NCI-H526 (cell line): ENCODE measurements around the gene PAX3.

Experiments used
- DNase-seq, 2 experiments: peaks; one replicate each; lab custom pipeline; 2025; lab: John Stamatoyannopoulos, UW

Gene PAX3

GRCh38 chr2:222298311-222299150, at the start of gene PAX3:
TSS of gene PAX3 (minus strand) at chr2:222298998. CDS start at chr2:222298615, 383 bp downstream.
- DNase-seq: no peak

GRCh38 chr2:222341331-222341730, 42.5 kb upstream of the PAX3 start:
- DNase-seq: no peak

- DNase-seq: no peak
These were observed 39.6 kb upstream of the PAX3 start for GRCh38 chr2:222338374-222338773.

DNA sequence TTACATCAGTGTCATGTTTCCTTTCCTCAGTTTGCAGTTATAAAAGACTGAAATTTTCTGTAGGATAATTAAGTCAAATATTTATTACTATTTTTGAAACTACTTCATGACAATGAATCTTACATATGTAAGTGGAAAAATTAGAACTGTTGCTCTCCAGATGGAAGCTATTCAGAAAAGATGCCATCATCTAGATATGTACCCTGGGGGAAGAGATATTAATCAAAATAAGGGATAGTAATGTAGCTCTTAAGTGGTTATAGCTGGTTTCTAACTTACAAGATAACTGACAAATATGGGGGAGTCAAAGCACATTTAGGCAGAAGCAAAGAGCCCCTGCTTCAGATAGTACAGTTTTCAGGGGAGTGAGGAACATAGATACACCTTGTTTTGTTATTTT, 38.1 kb upstream of the PAX3 start:
- no peak for DNase-seq

GRCh38 chr2:222336442-222336841, 37.6 kb upstream of the PAX3 start:
- DNase-seq: no peak

DNA sequence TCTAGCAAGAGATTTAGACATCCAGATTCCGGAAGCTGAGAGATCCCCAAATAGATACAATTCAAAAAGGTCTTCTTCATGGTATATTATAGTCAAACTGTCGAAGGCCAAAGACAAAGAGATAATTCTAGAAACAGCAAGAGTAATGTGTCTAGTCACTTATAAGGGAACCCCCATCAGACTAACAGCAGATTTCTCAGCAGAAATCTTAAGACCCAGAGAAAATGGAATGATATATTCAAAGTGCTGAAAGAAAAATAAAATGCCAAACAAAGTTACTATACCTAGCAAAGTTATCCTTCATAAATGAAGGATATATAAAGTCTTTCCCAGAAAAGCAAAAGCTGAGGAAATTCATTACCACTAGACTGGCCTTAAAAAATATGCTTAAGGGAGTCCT, 36.1 kb upstream of the PAX3 start:
- DNase-seq: no peak

- DNase-seq: no peak
These were observed 34.6 kb upstream of the PAX3 start for GRCh38 chr2:222333397-222333796.

DNA sequence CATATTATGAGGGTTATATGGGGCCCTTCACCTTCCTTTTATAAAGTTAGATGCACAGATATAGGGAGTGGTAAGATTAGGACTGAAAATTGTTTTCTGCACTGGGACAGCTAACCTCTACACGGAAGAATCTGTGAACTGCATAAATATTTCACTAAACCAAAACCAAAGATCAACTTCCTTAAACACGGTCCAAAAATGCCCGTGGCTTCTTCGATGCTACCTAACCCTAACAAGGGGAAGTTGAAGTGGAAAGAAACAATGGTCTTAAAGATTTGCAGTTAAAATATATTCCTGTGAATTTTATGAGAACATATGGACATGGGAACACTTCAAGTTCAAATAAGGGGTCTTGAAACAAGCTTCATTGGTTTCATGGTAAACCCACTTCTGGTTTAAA, 33.3 kb upstream of the PAX3 start:
- DNase-seq: no peak

DNA sequence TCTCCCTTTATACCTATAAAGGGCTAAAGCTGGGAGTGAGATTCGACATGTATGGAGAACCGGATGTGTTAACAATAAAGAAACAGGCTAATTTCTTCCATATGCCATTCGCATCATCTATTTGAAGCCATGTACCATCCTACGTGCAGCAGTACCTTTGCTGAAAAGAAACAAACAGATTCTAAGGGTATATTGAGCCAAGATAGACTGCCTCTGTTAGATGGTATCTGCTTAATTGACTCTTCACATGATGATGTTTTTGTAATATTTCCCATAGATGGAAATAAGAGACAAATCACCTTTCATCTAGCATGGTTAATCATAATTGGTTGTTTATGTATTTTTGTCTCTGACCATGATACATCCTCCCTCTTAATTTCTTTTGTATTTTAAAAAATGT, 32.1 kb upstream of the PAX3 start:
- DNase-seq: no peak

DNA sequence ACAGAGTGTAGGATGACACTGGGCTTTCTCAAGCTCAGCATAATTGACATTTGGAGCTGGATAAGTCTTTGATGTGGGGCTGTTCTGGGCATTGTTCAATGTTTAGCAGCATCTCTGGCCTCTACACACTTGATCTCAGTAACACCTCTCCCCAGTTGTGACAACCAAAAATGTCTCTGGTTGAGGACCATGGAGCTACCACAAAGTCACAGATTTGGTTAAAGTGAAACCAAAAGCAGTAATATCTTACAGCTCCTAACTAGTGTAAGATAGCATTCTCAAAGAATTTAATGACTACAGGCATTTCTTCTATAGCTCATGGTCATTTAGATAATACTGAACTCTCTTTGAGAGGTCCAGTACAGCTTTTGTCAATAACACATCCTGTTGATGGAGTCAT, 23.4 kb upstream of the PAX3 start:
- no peak for DNase-seq

- peak in 1 of 2 experiments; percentile 65 for DNase-seq
These were observed 21.9 kb upstream of the PAX3 start for GRCh38 chr2:222320436-222321395.

- peak in 1 of 2 experiments; percentile 85 for DNase-seq
These were observed 21.0 kb upstream of the PAX3 start for GRCh38 chr2:222319586-222320435.

DNA sequence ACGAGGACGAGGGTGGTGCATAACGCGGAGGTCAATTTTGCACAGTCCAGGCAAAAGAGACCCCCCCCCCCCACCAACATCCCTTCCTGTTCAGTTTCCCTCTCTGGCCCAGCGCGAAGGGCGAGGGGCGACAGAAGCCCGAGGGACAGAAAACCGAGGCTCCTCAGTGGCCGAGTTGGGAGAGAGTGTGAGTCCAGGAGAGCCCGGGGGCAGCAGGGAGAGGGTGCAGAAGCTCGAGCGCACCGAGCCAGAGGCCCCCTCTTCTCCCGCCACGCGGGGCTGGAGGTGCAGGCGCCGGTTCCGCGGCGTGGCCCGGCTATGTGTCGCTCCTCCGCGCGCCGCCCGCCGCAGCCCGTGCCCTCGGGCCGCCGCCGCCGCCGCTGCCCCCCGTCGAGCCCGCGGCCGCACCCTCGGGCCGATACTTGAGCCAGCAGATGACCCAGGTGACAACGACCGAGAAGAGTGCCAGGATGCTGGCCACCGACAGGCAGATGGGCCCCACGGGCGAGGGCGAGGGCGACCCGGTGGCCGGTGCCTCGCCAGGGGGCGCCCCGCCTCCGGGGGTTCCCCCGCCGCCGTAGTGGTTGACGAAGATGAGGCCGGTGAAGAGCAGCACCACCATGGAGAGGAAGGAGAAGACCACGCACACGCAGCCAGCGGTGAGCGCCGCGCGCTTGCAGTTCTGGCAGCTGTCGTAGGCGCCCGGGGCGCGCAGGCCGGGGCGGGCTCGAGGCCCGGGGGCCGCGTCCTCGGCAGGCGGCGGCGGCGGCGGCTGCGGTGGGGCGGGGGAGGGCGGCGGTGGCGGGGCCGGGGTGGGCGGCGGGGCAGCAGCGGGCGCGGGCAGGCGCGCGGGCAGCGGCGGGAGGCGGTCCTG, 20.2 kb upstream of the PAX3 start:
- DNase-seq: peak in 1 of 2 experiments; percentile 77

- DNase-seq: peak; percentile 84 to 95
These were observed 19.4 kb upstream of the PAX3 start for GRCh38 chr2:222318026-222318711.

DNA sequence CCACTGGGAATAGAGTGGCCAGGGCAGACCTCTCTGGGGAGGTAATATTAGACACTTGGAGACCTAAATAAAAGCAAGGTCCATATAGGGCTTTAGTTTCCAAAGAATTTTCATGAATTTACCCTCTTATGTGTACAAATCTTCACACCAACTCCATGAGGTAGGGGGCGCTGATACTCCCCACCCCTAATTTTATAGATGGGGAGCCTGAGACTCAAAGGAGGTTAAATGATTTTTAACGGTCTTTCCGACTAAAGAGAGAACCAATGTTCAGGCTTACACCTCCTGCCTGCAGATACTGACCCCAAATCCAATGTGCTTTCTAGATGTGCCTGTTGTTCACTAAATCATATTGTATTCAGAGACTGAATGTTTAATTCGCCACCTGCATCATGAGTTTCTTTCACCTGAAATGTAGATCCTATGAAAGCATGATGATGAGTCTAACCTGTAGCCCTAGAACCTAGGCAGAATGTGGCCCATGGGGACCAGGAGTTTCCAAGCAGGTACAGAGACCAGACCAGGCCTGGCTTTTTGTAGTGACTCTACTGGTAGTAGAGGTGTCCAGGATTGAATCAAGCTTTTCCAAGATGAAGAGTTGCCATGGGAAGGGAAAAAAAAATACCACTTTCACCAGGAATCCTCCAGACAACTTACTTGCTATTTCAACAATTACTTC, 16.8 kb upstream of the PAX3 start:
- DNase-seq: peak in 1 of 2 experiments; percentile 14

- no peak for DNase-seq
These were observed 15.0 kb upstream of the PAX3 start for GRCh38 chr2:222313816-222314215.

- DNase-seq: peak in 1 of 2 experiments; percentile 41
These were observed 13.4 kb upstream of the PAX3 start for GRCh38 chr2:222311978-222312738.

DNA sequence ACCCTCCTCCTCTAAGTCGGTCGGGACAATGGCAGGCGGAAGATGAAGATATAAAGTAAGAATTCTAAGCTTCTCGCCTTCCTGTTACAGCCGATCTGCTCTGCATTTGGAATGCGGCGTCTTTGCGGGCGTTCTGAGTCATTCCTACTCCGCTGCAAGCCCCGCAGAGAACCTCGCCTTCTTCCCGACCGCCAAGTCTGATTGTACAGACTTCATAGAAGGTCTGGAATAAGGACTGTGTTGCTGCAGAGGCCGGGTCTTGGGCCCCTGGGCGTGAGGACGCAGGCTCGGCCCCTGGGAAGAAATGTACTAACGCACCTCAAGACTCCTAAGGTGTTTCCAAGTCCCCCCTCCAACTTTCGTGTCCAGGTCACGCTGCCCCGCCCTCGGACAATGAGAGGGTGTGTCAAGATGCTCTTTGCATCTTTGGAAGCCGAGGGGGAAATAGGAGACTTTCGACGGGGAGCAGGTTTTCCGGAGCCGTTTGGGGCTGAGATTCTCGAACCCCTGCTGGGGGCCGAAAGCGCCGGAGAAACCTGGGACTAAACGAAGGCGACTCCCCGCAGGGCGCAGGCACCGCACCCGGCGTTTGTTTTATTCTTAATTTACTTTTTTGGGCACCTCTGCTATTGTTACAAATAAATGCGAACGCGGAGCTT, 12.7 kb upstream of the PAX3 start:
- peak in 1 of 2 experiments; percentile 16 for DNase-seq
